T-helper 1 cell (primary cell): ENCODE data around the gene XYLT2.

ENCODE experiments used
- DNase-seq, 5 donors: peaks; one replicate each; pipeline ENCODE4 v3.0.0-alpha.2; 2012 to 2020

The XYLT2 gene

DNA sequence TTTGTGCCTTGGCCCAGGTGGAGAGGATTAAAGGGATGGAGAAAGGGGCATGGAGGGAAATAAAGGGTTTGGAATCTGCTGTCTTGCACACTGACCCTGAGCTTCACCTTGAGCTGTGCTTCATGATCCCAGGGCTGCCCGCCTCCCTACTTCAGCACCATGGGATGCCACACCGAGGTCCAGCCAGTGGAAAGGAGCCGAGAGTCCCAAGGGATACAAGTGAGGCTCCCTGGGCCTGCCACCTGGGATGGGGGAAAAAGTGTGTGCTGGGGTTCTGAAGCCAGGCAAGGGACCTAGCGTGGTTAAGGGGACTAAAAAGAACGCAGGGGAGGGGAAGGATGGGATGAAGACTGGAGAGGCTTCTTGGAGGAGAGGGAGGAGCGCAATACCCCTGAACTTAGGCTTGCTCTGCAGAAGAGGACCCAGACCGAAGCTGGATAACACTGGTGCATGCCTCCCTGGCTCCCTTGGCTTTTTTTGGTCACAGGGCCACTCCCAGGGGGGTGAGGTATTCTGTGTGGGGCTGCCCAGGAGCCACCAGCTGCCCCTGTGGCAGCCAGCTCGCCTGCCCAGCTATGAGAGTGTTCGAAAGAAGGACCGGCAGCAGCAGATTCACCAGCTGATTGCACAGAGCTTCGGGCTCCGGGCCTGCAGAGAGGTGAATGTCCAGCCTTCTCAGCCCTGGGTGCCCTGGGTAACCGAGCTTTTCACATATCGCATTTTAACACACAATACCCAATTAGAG lies 19.9 kb downstream of the XYLT2 start:
- no peak for DNase-seq

GRCh38 chr17:50367401-50367800 lies 21.5 kb downstream of the XYLT2 start:
- no peak for DNase-seq

GRCh38 chr17:50370052-50370451 lies 24.1 kb downstream of the XYLT2 start:
- no peak for DNase-seq

DNA sequence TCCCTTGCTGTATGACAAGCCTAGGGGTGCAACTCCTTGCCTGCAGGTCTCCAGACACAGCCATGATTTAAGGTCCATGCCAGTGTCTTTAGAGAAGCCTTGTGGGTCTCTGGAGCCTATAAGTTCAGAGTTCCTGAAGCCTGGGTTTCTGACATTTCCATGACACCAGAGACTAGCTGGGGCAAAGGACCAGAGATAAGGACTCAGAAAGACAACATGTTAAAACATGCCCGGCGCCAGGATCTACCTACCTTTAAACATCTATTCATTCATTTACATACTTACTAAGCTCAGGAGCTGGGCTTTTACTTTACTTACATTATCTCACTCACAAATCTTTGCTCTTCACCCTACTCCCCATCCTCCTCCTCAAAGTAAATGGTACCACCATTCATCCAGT lies 25.6 kb downstream of the XYLT2 start:
- no peak for DNase-seq

GRCh38 chr17:50372222-50372757 lies 26.4 kb downstream of the XYLT2 start:
- no peak for DNase-seq

- DNase-seq = peak; percentile 66 to 93 (median 75)
These were observed 27.0 kb downstream of the XYLT2 start, which contains the start of the genes EME1 and MRPL27 for GRCh38 chr17:50372758-50373556. EME1 (plus strand) TSS chr17:50373229; CDS start chr17:50375209, 1,980 bp downstream. MRPL27 (minus strand) TSS chr17:50373184; CDS start chr17:50373170, 14 bp downstream.

- no peak for DNase-seq
These were observed 27.8 kb downstream of the XYLT2 start for GRCh38 chr17:50373705-50374104.

DNA sequence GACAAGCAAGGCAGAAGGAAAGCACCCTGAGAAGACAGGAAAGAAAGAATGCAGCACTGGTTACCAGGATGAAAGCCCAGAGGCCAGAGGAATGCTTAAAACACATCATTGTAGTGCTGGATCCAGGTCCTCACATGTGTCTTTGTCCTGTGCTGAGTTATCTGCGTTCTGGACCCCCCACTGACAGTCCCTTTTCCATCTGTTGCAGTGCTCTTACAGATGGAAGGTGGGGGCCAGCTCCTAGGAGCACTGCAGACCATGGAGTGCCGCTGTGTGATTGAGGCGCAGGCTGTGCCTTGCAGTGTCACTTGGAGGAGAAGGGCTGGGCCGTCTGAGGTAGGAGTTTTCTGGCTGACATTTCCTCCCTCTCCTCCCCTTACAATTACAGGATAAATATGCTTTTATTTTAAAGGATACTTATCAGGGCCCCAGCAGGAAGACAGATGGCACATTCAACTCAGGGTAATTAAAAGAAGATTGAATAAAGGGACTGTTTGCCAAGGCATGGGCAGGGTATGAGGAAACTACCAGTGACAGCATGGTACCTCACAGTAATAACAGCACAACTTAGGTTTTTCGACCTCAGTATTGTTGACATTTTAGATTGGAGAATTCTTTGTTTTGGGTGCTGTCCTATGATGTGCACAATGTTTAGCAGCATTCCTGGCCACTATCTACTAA lies 30.1 kb downstream of the XYLT2 start:
- DNase-seq = no peak

DNA sequence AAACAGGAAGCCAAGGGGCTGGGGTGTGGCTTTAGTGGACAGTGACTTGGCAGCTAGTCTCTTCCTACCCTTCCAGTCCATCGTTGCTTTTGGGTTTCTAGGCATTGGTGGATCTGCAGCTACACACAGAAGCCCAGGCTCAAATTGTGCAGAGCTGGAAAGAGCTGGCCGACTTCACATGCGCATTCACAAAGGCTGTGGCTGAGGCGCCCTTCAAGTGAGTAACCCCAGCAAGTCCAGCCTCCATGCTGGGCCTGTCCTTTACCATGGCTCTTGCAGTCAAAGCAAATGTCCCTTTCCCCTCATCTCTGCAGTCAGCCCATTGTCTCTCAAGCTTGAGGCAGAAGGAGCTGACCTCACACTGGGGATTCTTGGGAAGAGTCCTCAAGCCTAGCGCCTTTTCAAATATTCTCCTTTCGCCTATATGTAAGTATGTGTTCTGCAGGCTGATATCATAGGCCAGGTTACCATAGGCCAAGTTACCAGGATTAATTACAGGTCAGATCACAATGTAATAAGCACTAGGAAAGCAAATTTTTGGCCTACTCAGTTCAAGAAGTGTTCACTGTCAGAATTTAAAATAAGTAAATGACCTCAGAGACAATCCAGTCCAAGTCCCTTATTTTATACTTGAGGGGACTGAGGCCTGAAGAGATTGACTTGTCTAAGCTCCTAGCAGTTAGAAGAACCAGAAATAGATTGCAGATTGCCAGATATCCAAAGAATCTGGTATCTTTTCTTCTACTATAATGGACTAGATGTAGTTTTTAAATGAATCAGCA lies 33.6 kb downstream of the XYLT2 start:
- DNase-seq = no peak

- DNase-seq = no peak
These were observed 34.7 kb downstream of the XYLT2 start for GRCh38 chr17:50380369-50381259.

DNA sequence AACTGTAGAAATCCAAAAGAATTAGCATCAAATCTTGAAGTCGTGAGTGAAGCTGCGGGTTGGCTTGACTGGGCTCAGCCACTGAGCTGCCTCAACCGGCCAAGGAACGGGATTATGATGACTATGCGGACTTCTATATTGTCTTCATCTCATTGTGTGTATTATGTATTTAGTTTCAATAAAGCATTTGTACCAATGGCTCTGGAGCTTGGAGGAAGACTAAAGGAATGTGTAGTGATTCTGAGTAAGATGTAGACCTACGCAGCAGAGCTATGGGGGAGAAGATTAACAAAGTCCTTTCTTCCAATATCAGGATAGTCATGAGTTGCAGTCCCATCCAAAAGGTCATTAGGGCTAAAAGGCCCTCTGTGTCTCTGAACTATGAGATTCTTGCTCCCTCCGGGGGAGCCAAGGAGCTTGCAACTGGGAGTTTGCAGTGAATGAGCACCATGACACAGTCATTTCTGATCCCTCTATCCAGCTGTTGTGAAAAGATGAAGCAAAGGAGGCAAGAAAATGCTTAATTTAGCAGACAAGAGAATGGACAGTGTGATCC lies 35.4 kb downstream of the XYLT2 start:
- no peak for DNase-seq

DNA sequence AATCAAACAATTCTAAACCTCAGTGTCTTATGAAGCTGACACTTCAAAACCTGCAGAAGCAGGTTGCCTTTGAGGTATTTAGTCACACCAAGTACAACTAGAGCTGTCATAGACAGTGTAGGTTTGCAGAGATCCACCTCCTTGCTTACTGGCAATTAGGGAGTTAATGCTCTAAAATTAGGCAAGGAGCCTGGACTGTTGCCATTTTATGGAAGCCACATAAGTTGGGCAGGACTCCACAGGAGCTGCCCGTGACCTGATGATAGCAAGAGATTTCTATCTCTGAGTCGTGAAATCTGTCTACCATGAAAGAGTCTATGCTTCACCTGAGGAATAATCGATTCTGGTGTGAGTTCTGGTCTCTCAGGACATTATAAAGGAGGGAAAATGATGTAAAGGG lies 36.0 kb downstream of the XYLT2 start:
- DNase-seq = no peak

DNA sequence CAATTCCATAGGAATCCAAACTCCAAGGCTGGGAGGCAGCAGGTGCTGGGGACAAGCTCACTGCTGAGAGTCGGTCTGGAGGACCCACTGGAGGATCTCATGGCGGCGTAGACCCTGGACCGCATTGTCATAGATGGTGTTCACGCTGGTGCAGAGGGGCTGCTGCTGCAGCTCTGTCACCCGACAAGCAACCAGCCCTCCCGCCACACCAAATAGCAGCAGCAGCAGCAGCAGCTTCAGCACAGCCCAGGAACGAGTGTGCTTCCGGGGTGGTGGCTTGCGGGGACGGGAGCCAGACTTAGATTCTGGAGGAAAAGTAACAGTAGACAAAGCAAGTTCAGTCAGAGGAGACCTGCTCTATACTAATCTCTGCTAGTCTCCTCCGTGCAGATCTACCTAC lies 37.0 kb downstream of the XYLT2 start:
- DNase-seq = no peak

DNA sequence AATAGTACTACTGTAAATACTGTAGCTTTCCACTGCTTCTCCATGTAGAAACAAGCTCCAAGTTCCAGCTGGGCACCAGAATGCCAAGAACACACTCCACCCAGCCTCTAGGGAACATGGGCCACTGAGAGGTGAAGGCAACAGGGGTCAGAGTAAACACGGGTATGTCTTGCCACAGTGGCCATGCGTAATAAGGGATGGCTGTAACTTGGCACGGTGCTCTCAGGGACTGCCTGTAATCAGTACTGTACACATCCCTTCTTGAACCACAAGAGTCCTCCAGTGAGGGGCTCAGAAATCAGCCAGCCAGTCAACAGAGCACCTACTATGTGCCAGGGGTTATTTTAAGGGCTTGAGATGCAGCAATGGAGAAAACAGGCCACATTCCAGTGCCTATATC lies 40.6 kb downstream of the XYLT2 start:
- no peak for DNase-seq

DNA sequence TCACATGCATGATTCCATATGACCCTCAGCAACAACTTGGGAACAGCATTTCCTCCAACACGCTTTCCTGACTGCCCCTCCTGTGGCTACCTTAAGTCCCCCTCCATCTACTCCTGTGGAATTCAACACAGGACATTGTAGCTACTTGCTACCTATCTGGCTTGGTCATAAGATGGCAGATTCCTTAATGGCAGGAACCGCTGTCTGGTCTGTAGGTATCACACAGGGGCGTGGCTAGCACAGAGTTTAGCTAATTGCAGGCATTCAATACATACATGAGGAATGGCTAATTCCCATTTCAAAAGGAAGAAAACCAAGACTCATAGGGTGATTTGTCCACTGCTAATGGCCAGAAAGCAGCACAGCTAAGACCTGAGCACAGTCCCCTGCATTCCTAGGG lies 42.8 kb downstream of the XYLT2 start:
- no peak for DNase-seq

DNA sequence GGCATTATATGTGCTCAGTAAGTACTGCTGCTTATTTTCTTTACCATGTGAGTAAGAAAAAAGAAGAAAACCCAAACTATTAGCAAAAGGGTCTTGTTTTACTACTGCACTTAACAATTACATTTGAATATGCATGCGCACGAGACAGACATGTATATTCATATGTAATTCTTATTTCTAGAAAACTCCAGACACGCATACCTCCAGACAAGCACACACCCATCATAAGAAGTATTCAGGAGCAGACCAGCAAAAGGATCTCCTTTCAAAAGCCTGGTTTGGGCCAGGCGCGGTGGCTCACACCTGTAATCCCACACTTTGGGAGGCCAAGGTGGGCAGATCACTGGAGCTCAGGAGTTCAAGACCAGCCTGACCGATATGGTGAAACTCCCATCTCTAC lies 43.6 kb downstream of the XYLT2 start:
- no peak for DNase-seq

DNA sequence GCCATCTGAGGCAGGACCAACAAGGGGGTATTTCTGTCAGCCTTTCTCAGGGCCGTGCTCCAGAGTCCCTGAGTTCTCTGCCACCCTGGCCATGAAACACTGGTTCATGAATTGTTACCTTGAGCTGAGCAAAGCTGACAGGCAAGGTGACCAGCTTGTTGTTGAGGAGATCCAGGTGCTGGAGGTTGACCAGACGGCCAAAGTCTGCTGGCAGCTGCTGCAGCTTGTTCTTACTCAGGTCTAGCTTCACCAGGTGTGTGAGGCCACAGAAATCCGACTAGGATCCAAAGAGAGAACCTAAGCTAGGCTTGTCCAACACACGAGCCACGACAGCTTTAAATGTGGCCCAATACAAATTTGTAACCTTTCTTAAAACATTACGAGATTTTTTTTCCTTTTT lies 46.7 kb downstream of the XYLT2 start:
- no peak for DNase-seq

DNA sequence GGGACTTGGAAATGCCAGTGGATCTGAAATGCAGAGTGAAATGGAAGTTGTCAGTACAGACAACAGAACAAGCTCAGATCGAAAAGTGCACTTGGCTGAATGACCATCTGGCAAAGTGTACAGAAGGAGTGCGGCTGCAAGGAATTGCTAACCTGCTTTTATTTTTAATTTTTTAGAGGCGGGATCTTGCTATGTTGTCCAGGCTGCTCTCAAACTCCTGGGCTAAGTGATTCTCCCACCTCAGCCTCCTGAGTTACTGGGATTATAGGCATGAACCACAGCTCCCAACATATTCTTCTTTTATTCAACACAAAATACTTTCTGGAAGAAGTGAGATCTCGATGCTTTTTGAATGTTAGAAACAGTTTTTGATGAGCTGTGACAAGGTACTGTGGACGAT lies 47.8 kb downstream of the XYLT2 start:
- no peak for DNase-seq

- no peak for DNase-seq
These were observed 48.8 kb downstream of the XYLT2 start for GRCh38 chr17:50394711-50395110.

DNA sequence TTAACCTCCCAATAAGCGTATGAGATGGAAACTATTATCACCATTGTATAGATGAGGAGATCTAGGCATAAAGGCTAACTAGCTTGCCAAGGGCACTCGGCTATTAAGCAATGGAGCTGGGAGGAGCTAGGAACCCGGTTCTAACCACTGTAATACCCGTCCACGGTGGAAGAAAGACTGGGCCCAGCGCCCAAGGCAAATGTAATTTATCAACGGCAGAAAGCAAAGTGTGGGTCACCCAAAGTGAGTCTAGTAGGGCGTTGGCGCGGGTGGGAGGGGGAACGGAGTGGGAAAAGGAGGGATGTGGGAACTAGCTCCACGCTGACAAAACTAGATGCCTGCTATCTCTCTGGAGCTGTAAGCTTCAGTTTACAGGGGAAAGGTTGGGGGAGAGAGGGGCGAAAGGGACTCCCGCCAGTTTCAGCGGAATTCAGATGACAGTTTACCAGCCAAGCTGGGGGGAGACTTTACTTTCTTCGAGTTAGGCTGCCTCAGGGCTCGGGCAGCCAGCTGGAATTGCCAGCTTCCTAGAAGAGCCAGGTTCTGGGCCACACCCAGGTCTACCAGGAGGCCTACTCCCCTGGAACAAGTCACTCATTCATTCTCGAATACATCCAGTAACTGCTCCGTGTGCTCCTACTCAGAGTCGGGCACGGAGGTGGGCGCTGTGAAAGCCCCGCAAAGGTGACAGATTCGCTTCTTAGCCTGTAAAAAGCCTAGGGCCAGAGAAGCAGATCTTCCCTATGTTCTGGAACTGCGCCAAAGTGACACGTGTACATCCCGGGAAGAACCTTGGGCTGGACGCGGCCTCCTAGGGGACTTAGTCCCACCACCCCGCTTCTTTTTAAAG lies 50.6 kb downstream of the XYLT2 start:
- DNase-seq = peak in 1 of 5 donors; percentile 4
